GM12892 (cell line): Measurements from ENCODE around the gene WDR64.

ENCODE experiments used
- POLR2A ChIP-seq: IDR thresholded peaks from 2 replicates; pipeline ENCODE4 v1.6.1; 2011; ENCODE audit warnings: low read depth, low read length, control low read depth
- POLR2AphosphoS5 ChIP-seq: IDR thresholded peaks from 2 replicates; pipeline ENCODE4 v1.6.1; 2011; ENCODE audit warnings: low read depth, low read length, control low read depth

DNA sequence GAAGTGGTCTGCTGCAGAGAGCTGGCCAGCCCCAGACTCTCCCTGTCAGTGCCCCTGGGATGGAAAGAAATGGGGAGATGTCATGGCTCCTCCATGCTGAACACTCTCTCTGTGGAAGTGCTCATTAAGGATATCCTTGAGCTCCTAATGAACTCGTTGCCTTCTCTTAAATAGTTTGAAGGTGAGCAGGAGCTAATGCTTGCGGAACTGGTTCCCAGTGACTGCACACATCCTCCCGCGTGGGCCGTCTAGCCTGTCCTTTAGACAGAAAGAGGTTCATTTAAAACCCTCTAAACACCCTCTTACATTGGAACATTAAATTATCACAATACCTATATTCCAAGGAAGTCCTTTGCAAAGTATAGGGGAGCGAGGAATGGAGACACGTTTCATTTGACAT is 5.9 kb upstream of the WDR64 start:
- TF ChIP-seq POLR2A, result no peak
- TF ChIP-seq POLR2AphosphoS5, result no peak
